GM10266 (cell line): ENCODE data around the gene CTRB1.
"Not testable (repeated sequence)": the region's sequence is repeated elsewhere in the genome, so short reads cannot be mapped to it uniquely, and the experiment has no call there.

Source experiments
- DNase-seq: peaks from one replicate; pipeline ENCODE4 v3.0.0; 2012; ENCODE audit errors: extremely low spot score
- TF ChIP-seq, protein P1 (sequence below): IDR thresholded peaks from 2 replicates; pipeline ENCODE4 v1.5.1; 2012; ENCODE audit warnings: mild to moderate bottlenecking, low read depth; ENCODE audit not compliant: control insufficient read depth, insufficient read depth; ENCODE audit errors: missing control alignments

The CTRB1 gene

DNA sequence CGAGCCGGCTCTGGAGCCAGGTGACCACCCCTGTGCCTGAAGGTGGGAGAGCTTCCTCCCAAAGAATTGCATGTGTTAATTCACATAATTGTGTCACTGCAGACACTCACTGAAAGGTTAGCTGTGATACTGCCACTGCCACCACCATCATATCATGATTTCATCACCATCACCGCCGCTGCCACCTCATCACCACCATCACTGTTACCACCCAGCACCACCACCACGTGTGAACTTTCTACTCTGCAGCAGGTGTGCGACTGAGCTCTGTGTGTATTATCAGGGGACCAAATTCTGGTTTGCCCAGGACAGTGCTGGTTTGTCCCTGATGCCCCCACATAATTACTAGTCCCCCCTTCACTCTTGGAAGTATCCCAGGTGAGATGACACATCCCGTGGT, 17.4 kb downstream of the CTRB1 start:
- TF ChIP-seq, protein P1, sequence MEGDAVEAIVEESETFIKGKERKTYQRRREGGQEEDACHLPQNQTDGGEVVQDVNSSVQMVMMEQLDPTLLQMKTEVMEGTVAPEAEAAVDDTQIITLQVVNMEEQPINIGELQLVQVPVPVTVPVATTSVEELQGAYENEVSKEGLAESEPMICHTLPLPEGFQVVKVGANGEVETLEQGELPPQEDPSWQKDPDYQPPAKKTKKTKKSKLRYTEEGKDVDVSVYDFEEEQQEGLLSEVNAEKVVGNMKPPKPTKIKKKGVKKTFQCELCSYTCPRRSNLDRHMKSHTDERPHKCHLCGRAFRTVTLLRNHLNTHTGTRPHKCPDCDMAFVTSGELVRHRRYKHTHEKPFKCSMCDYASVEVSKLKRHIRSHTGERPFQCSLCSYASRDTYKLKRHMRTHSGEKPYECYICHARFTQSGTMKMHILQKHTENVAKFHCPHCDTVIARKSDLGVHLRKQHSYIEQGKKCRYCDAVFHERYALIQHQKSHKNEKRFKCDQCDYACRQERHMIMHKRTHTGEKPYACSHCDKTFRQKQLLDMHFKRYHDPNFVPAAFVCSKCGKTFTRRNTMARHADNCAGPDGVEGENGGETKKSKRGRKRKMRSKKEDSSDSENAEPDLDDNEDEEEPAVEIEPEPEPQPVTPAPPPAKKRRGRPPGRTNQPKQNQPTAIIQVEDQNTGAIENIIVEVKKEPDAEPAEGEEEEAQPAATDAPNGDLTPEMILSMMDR = no peak
- DNase-seq = no peak

DNA sequence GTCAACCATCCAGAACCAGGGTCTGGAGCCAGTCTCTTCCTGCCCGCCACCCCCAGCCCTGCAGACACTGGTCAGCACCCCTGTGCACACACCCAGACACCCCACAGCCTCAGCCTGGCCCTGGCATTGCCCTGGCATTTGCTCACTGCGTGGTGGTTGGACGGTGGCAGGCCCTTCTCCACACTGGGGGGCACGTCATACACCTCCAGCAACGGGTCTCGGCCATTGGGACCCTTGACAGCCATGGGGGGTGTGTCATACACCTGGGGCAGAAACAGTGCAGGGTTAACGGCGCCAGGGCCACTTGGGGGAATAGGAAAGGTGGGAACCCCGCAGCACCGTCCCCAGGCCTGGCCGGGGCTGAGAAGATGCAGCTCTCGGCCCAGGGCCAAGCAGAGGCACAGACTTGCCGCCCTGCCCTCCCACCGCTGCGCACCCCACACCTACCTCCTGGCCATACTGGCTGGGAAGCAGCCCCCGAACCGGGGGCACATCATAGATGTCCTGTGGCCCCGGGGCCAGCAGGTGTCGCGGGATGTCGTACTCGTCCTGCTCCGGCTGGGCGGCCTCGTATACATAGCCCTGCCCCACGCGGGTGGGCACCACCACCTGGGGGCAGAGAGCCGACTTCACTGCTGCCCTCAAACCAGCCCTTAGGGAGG, 18.1 kb downstream of the CTRB1 start:
- TF ChIP-seq, protein P1 = no peak
- DNase-seq = no peak

DNA sequence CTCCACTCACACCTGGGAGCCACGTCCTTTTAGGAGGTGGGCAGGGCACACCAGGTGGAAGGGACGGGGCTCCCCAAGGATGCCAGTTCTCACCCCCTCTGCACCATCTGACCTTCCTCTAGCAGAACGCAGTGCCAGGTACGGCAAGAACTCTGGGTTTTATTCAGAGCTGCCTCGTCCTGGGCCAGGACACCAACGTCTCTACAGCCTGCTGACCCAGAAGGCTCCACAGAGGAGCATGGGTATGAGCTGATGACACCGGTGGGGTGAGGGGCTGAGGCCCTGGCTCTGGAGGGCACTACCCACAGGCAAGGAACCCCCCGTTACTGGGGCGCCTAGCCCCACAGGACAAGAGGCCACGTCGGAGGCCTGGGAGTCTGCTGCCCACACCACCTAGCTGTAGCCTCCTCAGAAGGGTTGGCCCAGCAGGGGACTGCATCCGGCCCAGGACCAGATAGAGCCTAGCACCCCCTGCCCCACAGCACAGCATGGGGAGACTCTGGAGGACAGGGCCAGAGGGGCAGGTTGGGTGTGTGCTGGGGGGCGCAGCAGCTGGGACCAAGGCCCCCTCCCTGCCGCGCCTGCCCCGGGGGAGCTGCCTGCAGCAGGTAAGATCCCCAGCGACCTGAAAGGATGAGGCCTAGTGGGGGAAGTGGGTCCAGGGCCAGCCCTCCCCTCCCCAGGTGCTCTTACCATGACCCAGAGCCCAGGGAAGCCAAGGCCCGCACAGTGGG, 18.8 kb downstream of the CTRB1 start:
- TF ChIP-seq, protein P1 = no peak
- DNase-seq = no peak

DNA sequence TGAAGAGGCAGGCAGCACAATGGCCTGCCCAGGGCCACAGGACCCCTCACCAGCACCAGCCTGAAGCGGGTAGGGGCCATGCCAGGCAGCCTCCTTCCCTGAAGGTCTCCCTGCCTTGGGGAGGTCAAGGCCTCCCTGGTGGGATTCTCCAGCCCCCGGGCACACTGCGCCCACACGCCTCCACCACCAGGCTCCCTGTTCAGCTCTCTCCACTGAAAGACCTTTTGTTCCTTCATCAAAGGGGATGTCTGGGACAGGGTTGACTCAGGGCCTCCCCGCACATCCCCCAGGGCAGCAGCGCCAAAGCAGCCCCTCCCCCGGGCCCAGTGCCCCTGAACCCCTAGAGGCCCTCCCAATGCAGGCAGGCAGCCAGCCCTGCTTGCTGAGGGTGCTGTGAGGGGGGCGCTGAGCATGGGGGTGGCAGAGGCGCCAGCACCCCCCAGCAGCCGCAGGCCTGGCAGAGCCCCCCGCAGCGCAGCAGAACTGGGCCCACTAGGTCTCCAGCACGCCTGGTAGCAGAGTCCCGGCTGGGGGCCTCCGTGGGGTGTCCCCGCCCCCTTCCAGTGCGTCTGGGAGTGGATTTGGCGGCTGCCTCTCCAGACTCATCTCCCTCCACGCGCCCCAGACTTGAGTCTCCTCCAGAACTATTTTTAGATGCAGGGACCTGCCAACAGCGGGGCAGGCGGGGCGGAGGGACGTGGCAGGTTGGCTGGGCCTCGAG, 19.5 kb downstream of the CTRB1 start:
- DNase-seq = no peak
- TF ChIP-seq, protein P1 = no peak

DNA sequence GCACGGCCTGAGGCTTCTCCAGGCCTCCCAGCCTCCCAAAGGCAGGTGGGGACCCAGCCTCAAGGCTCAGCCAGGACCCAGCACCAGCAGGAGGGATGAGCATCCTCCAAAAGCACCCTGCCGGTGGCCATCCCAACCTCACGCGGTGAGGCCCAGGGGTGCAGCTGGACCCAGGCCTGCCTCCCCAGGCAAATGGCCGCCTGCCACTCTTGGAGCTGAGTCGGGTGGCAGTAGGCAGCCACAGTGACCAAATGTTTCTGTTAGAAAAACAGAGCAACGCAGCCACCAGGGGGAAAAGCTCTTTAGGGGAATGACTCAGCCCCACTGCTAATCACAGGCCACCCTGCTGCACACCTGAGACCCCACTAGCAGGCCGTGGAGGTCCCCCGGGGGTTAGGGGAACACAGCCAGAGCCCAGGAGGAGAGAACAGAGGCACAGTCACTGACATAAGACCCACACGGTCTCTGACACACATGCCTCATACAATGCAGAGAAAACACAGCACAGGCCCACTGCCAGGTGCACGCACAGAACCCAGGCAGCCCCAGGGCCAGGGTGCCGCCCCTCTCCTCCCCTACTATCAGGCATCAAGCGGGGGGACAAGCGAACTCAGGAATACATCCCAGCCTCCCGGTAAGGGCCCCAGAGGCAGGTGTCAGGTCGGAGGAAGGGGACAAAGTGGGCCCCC, 20.2 kb downstream of the CTRB1 start:
- no peak for DNase-seq
- TF ChIP-seq, protein P1 = no peak

DNA sequence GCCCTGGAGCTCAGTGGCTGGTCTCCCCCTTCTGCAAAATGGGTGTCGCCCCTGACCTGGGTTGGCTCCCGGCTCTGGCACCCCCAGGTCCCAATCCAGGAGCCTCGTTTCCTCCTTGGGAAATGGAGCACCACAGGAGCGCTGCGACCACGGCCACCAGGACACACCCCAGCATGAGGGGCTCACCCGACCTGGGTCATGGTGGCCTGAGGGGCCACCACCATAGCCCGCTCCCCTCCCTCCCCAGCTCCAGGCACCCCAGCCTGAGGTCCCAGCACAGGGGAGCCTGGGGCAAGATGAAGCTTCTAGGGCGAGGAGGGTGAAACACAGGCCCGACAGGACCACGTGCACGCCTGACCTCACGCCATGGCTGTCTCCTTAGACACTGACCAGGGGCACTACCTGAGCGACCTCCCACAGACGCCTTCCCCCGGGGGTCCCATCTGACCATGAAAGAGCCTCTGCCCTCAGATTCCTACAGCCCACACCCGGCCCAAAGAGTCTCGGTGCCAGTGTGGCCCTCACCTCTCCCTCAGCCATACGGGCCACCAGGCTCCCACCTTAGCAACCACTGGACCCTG, 20.8 kb downstream of the CTRB1 start:
- TF ChIP-seq, protein P1 = no peak
- DNase-seq = no peak

DNA sequence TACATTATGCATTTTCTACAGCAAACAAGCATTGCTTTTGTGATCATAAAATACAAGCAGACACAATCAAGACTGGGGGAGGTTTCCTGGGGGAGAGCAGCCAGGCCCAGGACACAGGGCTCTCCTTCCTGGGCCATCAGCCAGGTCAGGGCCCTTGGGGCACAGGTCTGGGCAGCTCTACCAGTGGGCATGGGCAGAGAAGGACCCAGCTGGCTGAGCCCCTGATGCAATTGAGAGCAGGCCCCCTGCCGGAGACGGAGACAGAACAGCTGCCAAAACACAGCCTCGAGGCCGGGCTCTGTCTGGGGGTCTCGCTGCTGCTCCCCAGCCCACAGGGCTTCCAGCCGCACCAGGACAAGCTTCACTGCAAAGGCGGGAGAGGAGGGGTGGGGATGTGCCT, 21.8 kb downstream of the CTRB1 start:
- not testable (repeated sequence) for DNase-seq
